ENCODE results near the gene LBP.

- TF ChIP-seq RAD21 (IDR thresholded peaks at IDR 0.05; ENCODE audit: low read depth) (no peak), YY1 (IDR thresholded peaks at IDR 0.05; ENCODE audit: low read depth) (no peak), TEAD4 (IDR thresholded peaks at IDR 0.05) (no peak), CREB1 (IDR thresholded peaks at IDR 0.05; ENCODE audit: low read depth) (no peak), TCF12 (IDR thresholded peaks at IDR 0.05; ENCODE audit: low read depth) (no peak), MAX (IDR thresholded peaks at IDR 0.05) (no peak), NFIC (IDR thresholded peaks at IDR 0.05) (no peak), EP300 (IDR thresholded peaks at IDR 0.05; ENCODE audit: borderline replicate concordance) (no peak), REST (IDR thresholded peaks at IDR 0.05; ENCODE audit: low read depth) (no peak), TAF1 (IDR thresholded peaks at IDR 0.05; ENCODE audit: low read depth) (no peak), EGR1 (IDR thresholded peaks at IDR 0.05) (no peak), ZBTB7A (IDR thresholded peaks at IDR 0.05; ENCODE audit: low read depth) (no peak), CEBPB (IDR thresholded peaks at IDR 0.05) (no peak)
These were observed 37.8 kb upstream of the LBP start for GRCh38 chr20:38308447-38308846.

Data from Ishikawa (cell line).